ENCODE results near the gene XCL1.
"Not testable (repeated sequence)": the region's sequence is repeated elsewhere in the genome, so short reads cannot be mapped to it uniquely, and the experiment has no call there.

Gene XCL1

GRCh38 chr1:168554603-168555483, 21.6 kb upstream of the XCL1 start:
- Mint-ChIP-seq H3K4me3 (no peak overlapping the region), H3K27me3 (peaks cover 0 to 4% of the 10 kb centered on the region in 2 donors), H3K9me3 (no peaks in the 10 kb centered on the region), H3K36me3 (no peaks in the 10 kb centered on the region), H3K4me1 (peaks cover 8 to 17% of the 10 kb centered on the region in 2 donors), H3K27ac (no peak overlapping the region)
- DNase-seq = no peak
- ATAC-seq (replicated peaks) = peak in 1 of 2 donors; percentile 24

- DNase-seq = no peak
- Mint-ChIP-seq H3K9me3 (no peaks in the 10 kb centered on the region), H3K36me3 (no peaks in the 10 kb centered on the region), H3K4me1 (peaks cover 8 to 17% of the 10 kb centered on the region in 2 donors), H3K27ac (no peak overlapping the region), H3K4me3 (no peak overlapping the region), H3K27me3 (peaks cover 0 to 4% of the 10 kb centered on the region in 2 donors)
- ATAC-seq (replicated peaks) = no peak
Observed at GRCh38 chr1:168555508-168556046, 20.8 kb upstream of the XCL1 start.

- ATAC-seq (replicated peaks) (no peak), DNase-seq (no peak)
- Mint-ChIP-seq H3K27me3 (peaks cover 0 to 8% of the 10 kb centered on the region in 2 donors), H3K9me3 (no peaks in the 10 kb centered on the region), H3K36me3 (no peaks in the 10 kb centered on the region), H3K4me1 (peaks cover 8 to 18% of the 10 kb centered on the region in 2 donors), H3K27ac (no peak overlapping the region), H3K4me3 (no peak overlapping the region)
Observed at GRCh38 chr1:168556647-168557046, 19.8 kb upstream of the XCL1 start.

GRCh38 chr1:168560370-168560769, 16.0 kb upstream of the XCL1 start:
- H3K27ac Mint-ChIP-seq = no peak overlapping the region
- no peak for ATAC-seq (replicated peaks)

GRCh38 chr1:168561989-168562388, 14.4 kb upstream of the XCL1 start:
- Mint-ChIP-seq H3K4me3 (no peak overlapping the region), H3K27me3 (peaks cover 0 to 4% of the 10 kb centered on the region in 2 donors), H3K36me3 (no peaks in the 10 kb centered on the region), H3K4me1 (peaks cover 2 to 6% of the 10 kb centered on the region in 2 donors), H3K9me3 (no peaks in the 10 kb centered on the region), H3K27ac (no peak overlapping the region)
- peak; percentile 61 to 74 for ATAC-seq (replicated peaks)
- no peak for DNase-seq

More at GRCh38 chr1:168560370-168560769, 16.0 kb upstream of the XCL1 start:
- H3K4me1 Mint-ChIP-seq = peaks cover 2 to 6% of the 10 kb centered on the region in 2 donors
- H3K36me3 Mint-ChIP-seq = no peaks in the 10 kb centered on the region
- no peak overlapping the region for H3K4me3 Mint-ChIP-seq
- H3K9me3 Mint-ChIP-seq = no peaks in the 10 kb centered on the region
- DNase-seq = no peak
- H3K27me3 Mint-ChIP-seq = peaks cover 0 to 4% of the 10 kb centered on the region in 2 donors

- peaks cover 0 to 9% of the 10 kb centered on the region in 2 donors for H3K27me3 Mint-ChIP-seq
- no peak overlapping the region for H3K27ac Mint-ChIP-seq
- DNase-seq (no peak), ATAC-seq (replicated peaks) (no peak)
- peaks cover 2 to 6% of the 10 kb centered on the region in 2 donors for H3K4me1 Mint-ChIP-seq
- no peak overlapping the region for H3K4me3 Mint-ChIP-seq
- no peaks in the 10 kb centered on the region for H3K9me3 Mint-ChIP-seq
- H3K36me3 Mint-ChIP-seq = no peaks in the 10 kb centered on the region
Observed at GRCh38 chr1:168565825-168566224, 10.6 kb upstream of the XCL1 start.

GRCh38 chr1:168567007-168567406, 9.4 kb upstream of the XCL1 start:
- no peaks in the 10 kb centered on the region for H3K9me3 Mint-ChIP-seq

GRCh38 chr1:168567568-168567967, 8.8 kb upstream of the XCL1 start:
- ATAC-seq (replicated peaks) = no peak

More at GRCh38 chr1:168567007-168567406, 9.4 kb upstream of the XCL1 start:
- Mint-ChIP-seq H3K4me1 (peaks cover 0 to 2% of the 10 kb centered on the region in 2 donors), H3K27me3 (peaks cover 0 to 6% of the 10 kb centered on the region in 2 donors), H3K4me3 (no peak overlapping the region), H3K27ac (no peak overlapping the region), H3K36me3 (no peaks in the 10 kb centered on the region)
- no peak for DNase-seq
- no peak for ATAC-seq (replicated peaks)

GRCh38 chr1:168568346-168568745, 8.1 kb upstream of the XCL1 start:
- H3K4me3 Mint-ChIP-seq = no peak overlapping the region
- ATAC-seq (replicated peaks) (no peak), DNase-seq (no peak)
- H3K36me3 Mint-ChIP-seq = no peaks in the 10 kb centered on the region
- H3K27me3 Mint-ChIP-seq = peaks cover 0 to 8% of the 10 kb centered on the region in 2 donors
- H3K27ac Mint-ChIP-seq = no peak overlapping the region
- no peaks in the 10 kb centered on the region for H3K9me3 Mint-ChIP-seq
- peaks cover 0 to 4% of the 10 kb centered on the region in 2 donors for H3K4me1 Mint-ChIP-seq

More at GRCh38 chr1:168567568-168567967, 8.8 kb upstream of the XCL1 start:
- Mint-ChIP-seq H3K4me3 (no peak overlapping the region), H3K36me3 (no peaks in the 10 kb centered on the region), H3K4me1 (peaks cover 0 to 4% of the 10 kb centered on the region in 2 donors), H3K27me3 (peaks cover 0 to 8% of the 10 kb centered on the region in 2 donors), H3K27ac (no peak overlapping the region), H3K9me3 (no peaks in the 10 kb centered on the region)
- no peak for DNase-seq

GRCh38 chr1:168570652-168571051, 5.8 kb upstream of the XCL1 start:
- ATAC-seq (replicated peaks) = no peak
- Mint-ChIP-seq H3K9me3 (no peaks in the 10 kb centered on the region), H3K36me3 (no peaks in the 10 kb centered on the region), H3K27ac (no peak overlapping the region), H3K4me1 (peaks cover 0 to 4% of the 10 kb centered on the region in 2 donors), H3K27me3 (peaks cover 0 to 14% of the 10 kb centered on the region in 2 donors), H3K4me3 (no peak overlapping the region)
- DNase-seq = no peak

GRCh38 chr1:168572633-168573032, 3.8 kb upstream of the XCL1 start:
- no peak overlapping the region for H3K4me3 Mint-ChIP-seq
- no peaks in the 10 kb centered on the region for H3K36me3 Mint-ChIP-seq
- no peak overlapping the region for H3K27ac Mint-ChIP-seq
- ATAC-seq (replicated peaks) (no peak), DNase-seq (no peak)
- H3K9me3 Mint-ChIP-seq = no peaks in the 10 kb centered on the region
- peaks cover 0 to 18% of the 10 kb centered on the region in 2 donors for H3K27me3 Mint-ChIP-seq
- peaks cover 6 to 7% of the 10 kb centered on the region in 2 donors for H3K4me1 Mint-ChIP-seq

GRCh38 chr1:168574234-168574633, 2.2 kb upstream of the XCL1 start:
- ATAC-seq (replicated peaks); H3K9me3 Mint-ChIP-seq; H3K27ac Mint-ChIP-seq; H3K4me1 Mint-ChIP-seq; H3K36me3 Mint-ChIP-seq; H3K4me3 Mint-ChIP-seq; DNase-seq: not testable (repeated sequence)
- H3K27me3 Mint-ChIP-seq = peaks cover 0 to 13% of the 10 kb centered on the region in 2 donors

- H3K4me1 Mint-ChIP-seq = not testable (repeated sequence)
Observed at GRCh38 chr1:168578531-168579185, 2.3 kb downstream of the XCL1 start.

GRCh38 chr1:168580290-168580689, 3.9 kb downstream of the XCL1 start:
- peaks cover 12 to 13% of the 10 kb centered on the region in 2 donors for H3K4me1 Mint-ChIP-seq
- H3K4me3 Mint-ChIP-seq, H3K27ac Mint-ChIP-seq, H3K9me3 Mint-ChIP-seq, H3K27me3 Mint-ChIP-seq, DNase-seq, H3K36me3 Mint-ChIP-seq: not testable (repeated sequence)
- ATAC-seq (replicated peaks) = peak in 1 of 2 donors; percentile 53

More at GRCh38 chr1:168578531-168579185, 2.3 kb downstream of the XCL1 start:
- ATAC-seq (replicated peaks); H3K4me3 Mint-ChIP-seq; H3K27ac Mint-ChIP-seq; H3K9me3 Mint-ChIP-seq; H3K36me3 Mint-ChIP-seq; DNase-seq; H3K27me3 Mint-ChIP-seq: not testable (repeated sequence)
